ENCODE results near the gene PAH. TPM values are rescaled to one million over a fixed set of nuclear protein-coding genes. Genes with fewer than 3 reads are reported as not detected.
A peak's percentile ranks its signal among the peaks of the same experiment; 100 is the strongest.

PAH gene
- total and polyA plus RNA-seq, 2 of the 13 experiments (the other 11 are each of a cell fraction or from before 2014, with no cell fraction given): 192 to 451 TPM

DNA sequence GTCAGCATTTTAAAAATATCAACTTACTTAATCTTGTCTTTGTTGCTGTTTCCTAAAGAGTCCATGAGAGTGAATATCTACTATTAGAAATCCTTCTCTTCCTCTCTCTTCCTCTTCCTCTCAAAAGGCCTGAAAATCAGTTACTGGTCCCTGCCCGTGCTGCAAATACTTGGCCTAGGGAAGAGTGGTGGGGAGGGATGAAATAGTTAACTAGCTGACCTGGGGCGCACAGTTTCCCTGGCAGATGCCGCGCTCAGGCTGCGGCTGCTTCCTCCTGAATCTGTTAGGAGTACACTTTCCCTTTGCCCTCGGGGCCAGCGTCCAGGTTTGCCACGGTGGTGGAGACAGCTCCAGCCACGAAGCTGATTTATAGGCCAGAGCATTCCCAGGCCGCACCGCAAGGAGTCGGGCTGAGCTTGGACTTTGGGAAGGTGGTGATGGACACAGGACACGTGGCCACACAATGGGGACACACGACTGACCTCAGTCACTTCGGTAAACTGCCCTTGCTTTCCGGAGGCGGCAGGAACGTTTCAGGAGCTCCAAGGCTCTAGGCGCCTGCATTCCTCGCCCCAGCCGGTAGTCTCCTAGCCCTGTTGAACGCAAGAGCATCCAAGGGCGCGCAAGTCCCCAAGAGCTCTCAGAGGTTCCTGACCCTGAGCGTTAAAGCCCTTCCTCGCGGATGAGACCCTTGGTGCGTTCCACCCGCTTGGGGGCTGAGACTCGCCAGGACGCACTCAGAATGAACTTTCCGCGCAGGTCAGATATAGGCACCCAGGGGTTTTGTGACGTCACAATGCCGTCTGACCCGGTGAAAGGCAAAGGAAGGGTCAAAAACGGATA lies 33.3 kb upstream of the PAH start (continued):
- no peak for TF ChIP-seq ZBED4 (CRISPR knock-in tag; IDR thresholded peaks at IDR 0.05; ENCODE audit: borderline replicate concordance)
- TF ChIP-seq GABPA (IDR thresholded peaks at IDR 0.05; ENCODE audit: low read depth, low read length): no peak
- TF ChIP-seq GABPA (CRISPR knock-in tag; IDR thresholded peaks at IDR 0.05; ENCODE audit: low read depth): no peak
- no peak for TF ChIP-seq ZBTB7B (CRISPR knock-in tag; IDR thresholded peaks at IDR 0.05)
- TF ChIP-seq, protein P1, sequence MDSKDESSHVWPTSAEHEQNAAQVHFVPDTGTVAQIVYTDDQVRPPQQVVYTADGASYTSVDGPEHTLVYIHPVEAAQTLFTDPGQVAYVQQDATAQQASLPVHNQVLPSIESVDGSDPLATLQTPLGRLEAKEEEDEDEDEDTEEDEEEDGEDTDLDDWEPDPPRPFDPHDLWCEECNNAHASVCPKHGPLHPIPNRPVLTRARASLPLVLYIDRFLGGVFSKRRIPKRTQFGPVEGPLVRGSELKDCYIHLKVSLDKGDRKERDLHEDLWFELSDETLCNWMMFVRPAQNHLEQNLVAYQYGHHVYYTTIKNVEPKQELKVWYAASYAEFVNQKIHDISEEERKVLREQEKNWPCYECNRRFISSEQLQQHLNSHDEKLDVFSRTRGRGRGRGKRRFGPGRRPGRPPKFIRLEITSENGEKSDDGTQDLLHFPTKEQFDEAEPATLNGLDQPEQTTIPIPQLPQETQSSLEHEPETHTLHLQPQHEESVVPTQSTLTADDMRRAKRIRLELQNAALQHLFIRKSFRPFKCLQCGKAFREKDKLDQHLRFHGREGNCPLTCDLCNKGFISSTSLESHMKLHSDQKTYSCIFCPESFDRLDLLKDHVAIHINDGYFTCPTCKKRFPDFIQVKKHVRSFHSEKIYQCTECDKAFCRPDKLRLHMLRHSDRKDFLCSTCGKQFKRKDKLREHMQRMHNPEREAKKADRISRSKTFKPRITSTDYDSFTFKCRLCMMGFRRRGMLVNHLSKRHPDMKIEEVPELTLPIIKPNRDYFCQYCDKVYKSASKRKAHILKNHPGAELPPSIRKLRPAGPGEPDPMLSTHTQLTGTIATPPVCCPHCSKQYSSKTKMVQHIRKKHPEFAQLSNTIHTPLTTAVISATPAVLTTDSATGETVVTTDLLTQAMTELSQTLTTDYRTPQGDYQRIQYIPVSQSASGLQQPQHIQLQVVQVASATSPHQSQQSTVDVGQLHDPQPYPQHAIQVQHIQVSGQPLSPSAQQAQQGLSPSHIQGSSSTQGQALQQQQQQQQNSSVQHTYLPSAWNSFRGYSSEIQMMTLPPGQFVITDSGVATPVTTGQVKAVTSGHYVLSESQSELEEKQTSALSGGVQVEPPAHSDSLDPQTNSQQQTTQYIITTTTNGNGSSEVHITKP (CRISPR knock-in tag; IDR thresholded peaks at IDR 0.05; ENCODE audit: low read depth): no peak
- TF ChIP-seq SRY (CRISPR knock-in tag; IDR thresholded peaks at IDR 0.05): no peak
- TF ChIP-seq ZNF792 (CRISPR knock-in tag; IDR thresholded peaks at IDR 0.05): no peak
- no peak for TF ChIP-seq HOXD1 (CRISPR knock-in tag; IDR thresholded peaks at IDR 0.05)
- TF ChIP-seq ZNF451 (CRISPR knock-in tag; IDR thresholded peaks at IDR 0.05): no peak
- TF ChIP-seq MIXL1 (CRISPR knock-in tag; IDR thresholded peaks at IDR 0.05): peak; percentile 74; the same call in 1 of the 2 replicates
- TF ChIP-seq ZNF580 (CRISPR knock-in tag; IDR thresholded peaks at IDR 0.05; ENCODE audit: borderline replicate concordance, low read depth): no peak
- TF ChIP-seq ZNF343 (CRISPR knock-in tag; IDR thresholded peaks at IDR 0.05): no peak
- no peak for TF ChIP-seq DPF2 (CRISPR knock-in tag; IDR thresholded peaks at IDR 0.05; ENCODE audit: borderline replicate concordance, low read depth)
- no peak for TF ChIP-seq ISX (CRISPR knock-in tag; conservative IDR thresholded peaks at IDR 0.05)
- no peak for TF ChIP-seq ZNF816 (CRISPR knock-in tag; IDR thresholded peaks at IDR 0.05; ENCODE audit: borderline replicate concordance)
- no peak for TF ChIP-seq ZNF564 (CRISPR knock-in tag; IDR thresholded peaks at IDR 0.05)
- TF ChIP-seq ARNT (IDR thresholded peaks at IDR 0.05): no peak
- TF ChIP-seq EP300 (IDR thresholded peaks at IDR 0.05; ENCODE audit: low read depth in 2 of 2, low read length in 2 of 2): 0 out of 4 replicates have a peak, but pooled peaks of 1 of the 2 experiments have one; percentile 12
- no peak for TF ChIP-seq EP300 (CRISPR knock-in tag; IDR thresholded peaks at IDR 0.05; ENCODE audit: borderline replicate concordance)
- TF ChIP-seq SMYD3 (CRISPR knock-in tag; IDR thresholded peaks at IDR 0.05): peak; percentile 40; the same call in 1 of the 2 replicates
- TF ChIP-seq FOXP1 (IDR thresholded peaks at IDR 0.05): no peak
- TF ChIP-seq FOXP1 (CRISPR knock-in tag; IDR thresholded peaks at IDR 0.05): no peak
- peak; percentile 45; the same call in 1 of the 2 replicates for TF ChIP-seq FOXA3 (CRISPR knock-in tag; IDR thresholded peaks at IDR 0.05)
- 0 out of 2 replicates have a peak, but pooled peaks have one; percentile 62 for TF ChIP-seq ZNF296 (CRISPR knock-in tag; conservative IDR thresholded peaks at IDR 0.05)

All from HepG2 (cell line).